NCI-H1092 (cell line): ENCODE data around the gene MAGI2.

Source experiments
- DNase-seq: peaks from one replicate; lab custom pipeline; 2025; lab: John Stamatoyannopoulos, UW

The MAGI2 gene

DNA sequence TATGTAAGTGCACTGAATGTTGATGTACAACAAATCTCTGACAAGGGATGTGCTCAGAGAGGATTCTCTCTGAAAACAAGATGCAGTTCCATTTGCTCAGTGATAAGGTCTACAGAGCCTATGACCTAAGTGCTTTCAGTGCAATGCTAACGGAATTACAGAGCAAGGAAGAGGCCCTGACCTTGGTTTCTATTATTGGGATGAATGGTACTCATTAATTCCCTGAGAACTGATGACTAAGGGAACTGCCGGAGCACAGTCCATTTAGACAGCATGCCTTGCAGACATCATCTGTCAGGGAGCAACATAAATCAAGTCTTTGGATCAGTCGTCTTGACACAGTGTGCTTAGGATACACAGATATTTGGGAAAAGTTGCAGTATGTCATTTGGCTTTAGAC is 1314.1 kb downstream of the MAGI2 start:
- DNase-seq: no peak

DNA sequence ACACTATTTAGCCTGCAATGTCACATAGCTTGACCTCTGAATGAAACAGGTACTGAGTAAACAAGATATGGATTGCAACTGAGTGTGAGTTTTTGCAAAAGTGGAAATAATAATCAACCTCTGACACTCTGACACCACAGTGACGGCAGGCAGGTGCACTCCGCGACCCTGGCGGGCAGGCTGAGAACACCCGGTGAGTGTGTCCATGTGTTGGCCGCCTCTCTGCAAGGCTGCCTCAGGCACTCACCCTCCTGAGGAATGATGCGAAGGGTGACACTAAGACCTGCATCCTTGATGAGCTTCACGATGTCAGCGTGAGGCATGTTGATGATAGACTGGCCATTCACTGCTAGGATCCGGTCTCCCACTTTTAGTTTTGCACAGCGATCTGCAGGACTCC is 1318.7 kb downstream of the MAGI2 start:
- no peak for DNase-seq

DNA sequence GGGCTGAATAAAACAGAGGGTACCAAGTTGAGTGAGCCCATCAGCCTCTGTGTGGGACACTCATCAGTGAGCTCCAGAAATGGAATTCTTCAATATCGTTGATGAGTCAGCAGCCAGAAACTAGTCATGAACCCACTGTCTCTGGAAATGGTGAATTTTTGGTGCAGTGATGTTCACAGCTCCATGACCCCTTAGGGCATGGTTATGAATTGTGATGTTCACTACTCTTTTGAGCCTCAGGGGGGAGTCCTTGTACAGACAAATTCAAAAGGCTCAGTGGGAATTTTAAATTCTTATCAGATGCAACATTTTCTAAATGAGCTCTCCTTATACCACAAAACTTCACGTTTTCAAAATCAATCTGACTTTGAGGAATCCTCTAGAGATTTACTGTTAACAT is 1319.2 kb downstream of the MAGI2 start:
- peak; percentile 32 for DNase-seq

- no peak for DNase-seq
Observed at GRCh38 chr7:78130446-78131215, 1322.8 kb downstream of the MAGI2 start.

GRCh38 chr7:78129865-78130264 is 1323.6 kb downstream of the MAGI2 start:
- DNase-seq: no peak

- DNase-seq: no peak
Observed at GRCh38 chr7:78127009-78127408, 1326.5 kb downstream of the MAGI2 start.

- no peak for DNase-seq
Observed at GRCh38 chr7:78125884-78126283, 1327.6 kb downstream of the MAGI2 start.

DNA sequence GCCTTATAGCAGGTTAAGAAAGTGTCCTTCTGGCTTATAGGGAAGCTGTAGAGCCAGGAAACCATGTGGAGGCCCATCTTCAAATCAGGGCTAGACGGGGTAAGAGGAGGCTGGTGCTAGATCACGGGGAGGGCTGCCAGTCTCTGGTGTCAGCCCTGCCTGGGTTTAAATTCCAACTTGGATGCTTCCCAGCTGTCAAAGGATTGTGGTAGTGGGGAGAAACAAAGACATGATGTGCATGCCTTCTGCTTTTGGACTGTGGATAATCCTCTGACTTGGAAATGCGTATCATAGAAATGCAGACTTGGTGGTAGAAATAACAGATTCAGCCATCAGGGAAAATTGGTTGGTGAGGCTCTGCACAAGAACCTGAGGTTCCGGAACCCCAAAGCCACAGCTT is 1329.3 kb downstream of the MAGI2 start:
- no peak for DNase-seq

GRCh38 chr7:78121888-78122287 is 1331.6 kb downstream of the MAGI2 start:
- no peak for DNase-seq

- no peak for DNase-seq
Observed at GRCh38 chr7:78118470-78118869, 1335.0 kb downstream of the MAGI2 start.

- no peak for DNase-seq
Observed at GRCh38 chr7:78115876-78116275, 1337.6 kb downstream of the MAGI2 start.

GRCh38 chr7:78114993-78115392 is 1338.5 kb downstream of the MAGI2 start:
- DNase-seq: no peak

DNA sequence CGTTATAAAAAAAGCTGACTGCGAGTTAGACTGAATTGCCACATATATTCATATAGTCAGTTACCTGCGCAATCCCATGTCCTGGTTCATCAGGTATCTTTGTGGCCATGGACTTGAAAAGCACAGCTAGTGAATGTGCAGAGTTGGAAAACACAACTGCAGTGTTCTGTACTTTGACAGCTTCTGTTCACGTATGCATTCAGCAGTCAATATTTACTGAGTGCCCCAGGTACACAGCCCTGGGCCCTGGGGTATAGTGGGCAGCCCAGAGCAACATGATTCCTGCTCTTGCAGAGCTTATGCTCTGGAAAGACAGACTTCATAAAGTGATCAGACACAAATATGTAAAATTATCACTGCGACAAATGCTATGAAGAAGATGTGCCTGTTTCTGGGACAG is 1341.0 kb downstream of the MAGI2 start:
- DNase-seq: no peak

GRCh38 chr7:78111386-78111785 is 1342.1 kb downstream of the MAGI2 start:
- DNase-seq: peak; percentile 13

DNA sequence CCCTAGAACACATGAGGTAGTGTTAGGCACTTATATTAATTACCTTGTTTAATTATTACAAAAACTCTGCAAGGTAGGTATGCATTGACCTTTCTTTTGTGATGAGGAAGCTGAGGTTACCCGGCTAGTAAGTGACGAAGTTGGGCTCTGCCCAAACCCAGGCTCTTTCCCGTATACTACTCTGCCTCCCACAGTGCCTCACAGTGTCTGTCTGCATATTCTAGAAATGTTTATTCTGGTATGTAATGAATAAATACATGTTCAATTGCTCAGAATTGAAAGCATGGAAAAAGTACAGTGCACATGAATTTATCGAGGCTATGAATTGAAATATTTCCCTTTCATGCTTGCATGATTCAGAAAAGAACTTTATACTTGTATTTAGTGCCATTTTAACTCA is 1350.0 kb downstream of the MAGI2 start:
- no peak for DNase-seq

- DNase-seq: no peak
Observed at GRCh38 chr7:78101076-78101475, 1352.4 kb downstream of the MAGI2 start.

DNA sequence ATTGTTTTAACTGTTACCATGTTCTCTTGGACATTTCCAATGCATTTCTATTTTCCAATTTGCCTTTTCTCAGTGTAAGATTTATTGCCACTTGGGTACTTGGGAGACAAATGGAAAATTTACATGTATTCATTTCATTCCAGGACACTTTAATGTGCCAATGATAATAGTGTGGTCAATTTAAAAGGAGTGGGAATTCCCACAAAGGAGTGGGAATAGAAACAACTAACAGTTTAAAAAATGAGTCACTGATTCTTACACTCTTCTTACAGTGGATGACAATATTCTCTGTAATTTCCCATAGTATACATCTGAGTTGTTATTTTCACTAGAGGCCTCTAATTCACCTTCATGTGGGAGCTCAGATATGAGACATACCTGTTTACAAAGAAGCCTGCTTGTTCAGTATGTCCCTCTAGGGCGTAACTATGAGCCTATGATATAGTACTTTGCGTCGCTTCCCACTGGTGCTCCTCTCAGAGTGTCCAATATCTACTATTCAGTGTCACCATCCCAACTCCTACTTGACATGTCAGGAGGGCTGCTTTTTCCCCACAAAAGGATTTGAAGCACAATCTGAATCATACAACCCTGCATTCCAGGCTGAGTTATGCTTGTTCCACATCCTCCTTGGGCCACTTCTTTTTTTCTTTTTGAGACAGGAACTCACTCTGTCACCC is 1353.6 kb downstream of the MAGI2 start:
- DNase-seq: no peak

GRCh38 chr7:78095549-78095948 is 1357.9 kb downstream of the MAGI2 start:
- no peak for DNase-seq

- DNase-seq: no peak
Observed at GRCh38 chr7:78092331-78092730, 1361.1 kb downstream of the MAGI2 start.

GRCh38 chr7:78090616-78091015 is 1362.9 kb downstream of the MAGI2 start:
- DNase-seq: no peak

DNA sequence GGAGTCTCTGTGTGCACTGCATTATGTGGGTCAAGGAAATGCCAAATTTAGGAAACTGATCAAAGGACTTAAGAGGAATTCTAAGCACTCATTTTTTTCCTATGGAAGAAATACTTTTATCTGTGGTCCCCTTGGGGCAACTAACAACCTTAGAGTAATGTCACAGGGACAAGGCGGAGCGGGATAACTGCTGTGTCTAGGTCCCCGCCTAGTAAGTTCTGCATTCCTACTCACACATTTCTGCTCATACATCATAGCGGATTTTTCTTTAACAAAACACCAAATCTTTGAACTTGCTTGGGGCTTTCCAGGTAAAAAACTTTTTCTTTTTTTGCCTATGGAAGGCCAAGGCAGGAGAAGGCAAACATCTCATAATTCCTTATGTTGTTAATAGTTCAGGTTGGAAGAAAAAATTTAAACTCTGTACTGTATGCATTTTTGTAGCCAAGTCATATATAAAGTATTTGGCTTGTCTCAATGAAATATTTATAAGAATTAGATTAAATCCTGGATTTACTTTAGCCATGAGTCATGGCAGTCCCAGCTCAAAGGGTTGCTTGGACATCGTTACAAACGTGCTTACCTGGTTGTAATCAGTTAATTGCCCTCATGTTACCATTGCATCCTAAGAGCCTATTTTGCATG is 1369.9 kb downstream of the MAGI2 start:
- DNase-seq: no peak

DNA sequence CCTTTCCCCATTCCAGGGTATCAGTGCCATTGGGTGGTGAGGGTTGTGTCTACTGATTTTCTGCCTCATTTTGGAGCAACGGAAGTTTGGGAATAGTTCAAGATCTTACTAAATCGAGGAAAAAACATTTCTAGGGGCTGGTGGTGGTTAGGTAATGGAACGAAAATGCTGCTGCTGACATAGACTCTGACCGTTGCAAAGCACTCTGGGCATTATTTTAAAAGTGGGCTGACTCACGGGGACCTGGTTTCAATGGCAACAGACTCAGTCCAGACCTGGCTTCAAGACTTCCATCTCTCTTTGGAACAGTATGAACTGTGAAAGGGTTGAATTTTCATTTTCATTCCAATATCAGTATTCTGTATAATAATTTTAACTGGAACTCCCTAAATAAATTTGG is 1370.9 kb downstream of the MAGI2 start:
- DNase-seq: no peak

GRCh38 chr7:78081888-78082287 is 1371.6 kb downstream of the MAGI2 start:
- DNase-seq: no peak
